IPS DF 19.7 (cell line): ENCODE results near the gene UBE2L6.

ENCODE experiments used
- DNase-seq: peaks from one replicate; pipeline ENCODE4 v3.0.0-alpha.2; 2013; ENCODE audit warnings: low read depth, low spot score

The UBE2L6 gene

GRCh38 chr11:57567515-57568329 is at the start of gene UBE2L6:
Gene UBE2L6 (minus strand): TSS chr11:57567672. CDS start chr11:57567611, 61 bp downstream.
- DNase-seq, result peak; percentile 56

GRCh38 chr11:57616595-57616994 is 49.1 kb upstream of the UBE2L6 start:
- no peak for DNase-seq

GRCh38 chr11:57615308-57615707 is 47.8 kb upstream of the UBE2L6 start:
- no peak for DNase-seq

GRCh38 chr11:57614234-57614772 is 46.8 kb upstream of the UBE2L6 start:
- DNase-seq, result no peak

- DNase-seq, result no peak
Measured at GRCh38 chr11:57610170-57610569, 42.7 kb upstream of the UBE2L6 start.

- DNase-seq, result no peak
Measured at GRCh38 chr11:57605028-57605420, 37.6 kb upstream of the UBE2L6 start.

GRCh38 chr11:57604296-57605027 is 37.0 kb upstream of the UBE2L6 start:
- DNase-seq, result no peak

GRCh38 chr11:57601297-57601696 is 33.8 kb upstream of the UBE2L6 start:
- no peak for DNase-seq

- no peak for DNase-seq
Measured at GRCh38 chr11:57599381-57599780, 31.9 kb upstream of the UBE2L6 start.

GRCh38 chr11:57598831-57599155 is 31.3 kb upstream of the UBE2L6 start:
- DNase-seq, result no peak

- DNase-seq, result peak; percentile 86
Measured at GRCh38 chr11:57597916-57598830, 30.7 kb upstream of the UBE2L6 start.

- DNase-seq, result no peak
Measured at GRCh38 chr11:57597461-57597915, 30.0 kb upstream of the UBE2L6 start, which contains the start of gene SERPING1. Gene SERPING1 (plus strand): TSS chr11:57597685. CDS start chr11:57598271, 586 bp downstream.

- DNase-seq, result no peak
Measured at GRCh38 chr11:57596266-57596885, 28.9 kb upstream of the UBE2L6 start.

- DNase-seq, result no peak
Measured at GRCh38 chr11:57588046-57588710, 20.7 kb upstream of the UBE2L6 start.

- no peak for DNase-seq
Measured at GRCh38 chr11:57586711-57587245, 19.3 kb upstream of the UBE2L6 start.

- no peak for DNase-seq
Measured at GRCh38 chr11:57585301-57585700, 17.8 kb upstream of the UBE2L6 start.

GRCh38 chr11:57584341-57584740 is 16.9 kb upstream of the UBE2L6 start:
- no peak for DNase-seq

- DNase-seq, result no peak
Measured at GRCh38 chr11:57574061-57574460, 6.6 kb upstream of the UBE2L6 start.

- DNase-seq, result no peak
Measured at GRCh38 chr11:57571606-57572005, 4.1 kb upstream of the UBE2L6 start.

GRCh38 chr11:57568330-57568766 is 876 bp upstream of the UBE2L6 start:
- no peak for DNase-seq
